SK-N-SH treated with all-trans-retinoic acid at 6 μM for 48 hours (cell line): ENCODE data around the gene CDHR3.

Experiments used
- ATAC-seq: fragments of 200-7000 bp; cut with Tn5 transposase; 3 replicates; pipeline ENCODE4 v1.9.1; 2020; ENCODE audit warnings: mild to moderate bottlenecking, moderate library complexity
- ARNTL ChIP-seq: fragments of 450-650 bp; formaldehyde crosslinking; IDR thresholded peaks from 2 replicates; pipeline ENCODE4 v1.5.0; 2020; ENCODE audit warnings: low read depth, mild to moderate bottlenecking, moderate library complexity, borderline replicate concordance
- BACH2 ChIP-seq: fragments of 250-450 bp; sonication (Bioruptor Pico); IDR thresholded peaks from 2 replicates; pipeline ENCODE4 v1.9.0; 2021; ENCODE audit warnings: mild to moderate bottlenecking, borderline replicate concordance
- GLIS3 ChIP-seq: fragments of 250-450 bp; sonication (Bioruptor Pico); IDR thresholded peaks from 2 replicates; pipeline ENCODE4 v1.5.0; 2020; ENCODE audit warnings: mild to moderate bottlenecking, moderate library complexity
- ISL1 ChIP-seq: fragments of 250-450 bp; sonication (Bioruptor Pico); IDR thresholded peaks from 2 replicates; pipeline ENCODE4 v2.1.2; 2022; ENCODE audit warnings: mild to moderate bottlenecking, moderate library complexity
- OSR1 ChIP-seq: fragments of 250-450 bp; sonication (Bioruptor Pico); IDR thresholded peaks from 2 replicates; pipeline ENCODE4 v1.8.0; 2022; ENCODE audit warnings: moderate library complexity, mild to moderate bottlenecking, inconsistent platforms
- PPARA ChIP-seq: fragments of 250-450 bp; sonication (Bioruptor Pico); IDR thresholded peaks from 2 replicates; pipeline ENCODE4 v1.5.0; 2020; ENCODE audit warnings: mild to moderate bottlenecking, borderline replicate concordance
- SNAI2 ChIP-seq: fragments of 250-450 bp; sonication (Bioruptor Pico); IDR thresholded peaks from 2 replicates; pipeline ENCODE4 v1.5.0; 2020; ENCODE audit warnings: mild to moderate bottlenecking, moderate library complexity
- TCF4 ChIP-seq: fragments of 250-450 bp; sonication (Bioruptor Pico); IDR thresholded peaks from 2 replicates; pipeline ENCODE4 v1.8.0; 2021; ENCODE audit warnings: mild to moderate bottlenecking, moderate library complexity, borderline replicate concordance
- TOX ChIP-seq: fragments of 250-450 bp; sonication (Bioruptor Pico); IDR thresholded peaks from 2 replicates; pipeline ENCODE4 v1.8.0; 2021; ENCODE audit warnings: mild to moderate bottlenecking, moderate library complexity, borderline replicate concordance
- ZC3H10 ChIP-seq: fragments of 250-450 bp; sonication (Bioruptor Pico); IDR thresholded peaks from 2 replicates; pipeline ENCODE4 v1.5.1; 2021; ENCODE audit warnings: mild to moderate bottlenecking, moderate library complexity
- ZFP3 ChIP-seq: fragments of 250-450 bp; sonication (Bioruptor Pico); IDR thresholded peaks from 2 replicates; pipeline ENCODE4 v1.5.0; 2020; ENCODE audit warnings: mild to moderate bottlenecking, moderate library complexity
- ZFP30 ChIP-seq: fragments of 450-650 bp; formaldehyde crosslinking; IDR thresholded peaks from 2 replicates; pipeline ENCODE4 v1.5.0; 2022; ENCODE audit warnings: mild to moderate bottlenecking, moderate library complexity
- ZNF70 ChIP-seq: fragments of 450-650 bp; formaldehyde crosslinking; IDR thresholded peaks from 2 replicates; pipeline ENCODE4 v1.5.0; 2020; ENCODE audit warnings: mild to moderate bottlenecking, moderate library complexity
- TF ChIP-seq, protein P1 (sequence below): fragments of 250-450 bp; sonication (Bioruptor Pico); IDR thresholded peaks from 2 replicates; pipeline ENCODE4 v1.8.0; 2021; ENCODE audit warnings: low read depth, mild to moderate bottlenecking, moderate library complexity, borderline replicate concordance
- TF ChIP-seq, protein P2 (sequence below): fragments of 250-450 bp; sonication (Bioruptor Pico); IDR thresholded peaks from 2 replicates; pipeline ENCODE4 v1.5.0; 2020; ENCODE audit warnings: mild to moderate bottlenecking, moderate library complexity
- TF ChIP-seq, protein P3 (sequence below): fragments of 250-450 bp; sonication (Bioruptor Pico); IDR thresholded peaks from 2 replicates; pipeline ENCODE4 v1.5.1; 2020; ENCODE audit warnings: low read depth, mild to moderate bottlenecking, moderate library complexity
- TF ChIP-seq, protein P4 (sequence below): fragments of 250-450 bp; sonication (Bioruptor Pico); IDR thresholded peaks from 2 replicates; pipeline ENCODE4 v1.8.0; 2020; ENCODE audit warnings: mild to moderate bottlenecking, moderate library complexity, borderline replicate concordance

CDHR3 gene

DNA sequence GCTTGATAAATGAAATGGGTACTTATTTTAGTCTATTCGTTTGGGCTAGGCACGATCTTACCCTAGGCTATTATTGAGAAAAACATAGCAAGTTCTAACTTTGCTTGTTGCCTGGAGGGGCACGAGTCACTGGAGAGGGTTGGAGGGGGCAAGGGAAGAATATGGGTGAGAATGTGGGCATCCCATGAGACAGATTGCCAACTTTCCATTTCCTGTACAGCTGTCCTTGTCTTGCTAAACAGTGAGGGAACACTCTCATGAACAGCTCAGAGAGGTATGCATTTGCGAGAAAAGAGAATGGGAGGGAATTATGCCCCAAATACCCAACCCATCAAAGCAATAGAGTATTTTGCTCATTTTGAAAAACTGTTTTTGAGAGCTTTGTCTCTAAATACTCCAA, 9.2 kb downstream of the CDHR3 start (continued):
- TF ChIP-seq, protein P1, sequence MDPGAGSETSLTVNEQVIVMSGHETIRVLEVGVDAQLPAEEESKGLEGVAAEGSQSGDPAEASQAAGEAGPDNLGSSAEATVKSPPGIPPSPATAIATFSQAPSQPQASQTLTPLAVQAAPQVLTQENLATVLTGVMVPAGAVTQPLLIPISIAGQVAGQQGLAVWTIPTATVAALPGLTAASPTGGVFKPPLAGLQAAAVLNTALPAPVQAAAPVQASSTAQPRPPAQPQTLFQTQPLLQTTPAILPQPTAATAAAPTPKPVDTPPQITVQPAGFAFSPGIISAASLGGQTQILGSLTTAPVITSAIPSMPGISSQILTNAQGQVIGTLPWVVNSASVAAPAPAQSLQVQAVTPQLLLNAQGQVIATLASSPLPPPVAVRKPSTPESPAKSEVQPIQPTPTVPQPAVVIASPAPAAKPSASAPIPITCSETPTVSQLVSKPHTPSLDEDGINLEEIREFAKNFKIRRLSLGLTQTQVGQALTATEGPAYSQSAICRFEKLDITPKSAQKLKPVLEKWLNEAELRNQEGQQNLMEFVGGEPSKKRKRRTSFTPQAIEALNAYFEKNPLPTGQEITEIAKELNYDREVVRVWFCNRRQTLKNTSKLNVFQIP (CRISPR knock-in tag), result no peak

DNA sequence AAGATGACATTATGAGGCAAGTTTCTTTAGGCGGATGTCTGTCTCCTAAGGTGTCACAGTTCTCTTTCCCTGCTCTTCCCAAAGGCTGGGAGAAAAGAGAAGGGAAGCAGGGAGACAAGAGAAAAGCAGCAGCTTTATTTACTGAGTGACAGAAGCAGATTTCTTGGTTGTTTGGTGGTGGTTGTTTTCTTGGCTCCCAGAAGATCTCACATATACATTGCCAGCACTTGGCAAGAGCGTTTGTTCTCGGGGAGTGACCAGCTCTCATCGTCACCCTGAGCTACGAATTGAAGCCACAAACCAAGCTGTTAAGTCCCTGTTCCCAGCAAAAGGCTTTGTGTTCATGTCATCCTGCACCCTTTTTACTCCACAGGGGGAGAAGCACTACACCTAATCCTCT, 11.4 kb downstream of the CDHR3 start:
- no peak for ATAC-seq
- TF ChIP-seq PPARA, result no peak
- TF ChIP-seq SNAI2 (CRISPR knock-in tag), result no peak
- no peak for TF ChIP-seq ZFP3 (CRISPR knock-in tag)
- TF ChIP-seq ARNTL (CRISPR knock-in tag), result no peak
- TF ChIP-seq TCF4, result no peak
- TF ChIP-seq TOX (CRISPR knock-in tag), result no peak
- TF ChIP-seq BACH2 (CRISPR knock-in tag), result no peak
- no peak for TF ChIP-seq ZNF70 (CRISPR knock-in tag)
- TF ChIP-seq ZFP30 (CRISPR knock-in tag), result no peak
- TF ChIP-seq, protein P2, sequence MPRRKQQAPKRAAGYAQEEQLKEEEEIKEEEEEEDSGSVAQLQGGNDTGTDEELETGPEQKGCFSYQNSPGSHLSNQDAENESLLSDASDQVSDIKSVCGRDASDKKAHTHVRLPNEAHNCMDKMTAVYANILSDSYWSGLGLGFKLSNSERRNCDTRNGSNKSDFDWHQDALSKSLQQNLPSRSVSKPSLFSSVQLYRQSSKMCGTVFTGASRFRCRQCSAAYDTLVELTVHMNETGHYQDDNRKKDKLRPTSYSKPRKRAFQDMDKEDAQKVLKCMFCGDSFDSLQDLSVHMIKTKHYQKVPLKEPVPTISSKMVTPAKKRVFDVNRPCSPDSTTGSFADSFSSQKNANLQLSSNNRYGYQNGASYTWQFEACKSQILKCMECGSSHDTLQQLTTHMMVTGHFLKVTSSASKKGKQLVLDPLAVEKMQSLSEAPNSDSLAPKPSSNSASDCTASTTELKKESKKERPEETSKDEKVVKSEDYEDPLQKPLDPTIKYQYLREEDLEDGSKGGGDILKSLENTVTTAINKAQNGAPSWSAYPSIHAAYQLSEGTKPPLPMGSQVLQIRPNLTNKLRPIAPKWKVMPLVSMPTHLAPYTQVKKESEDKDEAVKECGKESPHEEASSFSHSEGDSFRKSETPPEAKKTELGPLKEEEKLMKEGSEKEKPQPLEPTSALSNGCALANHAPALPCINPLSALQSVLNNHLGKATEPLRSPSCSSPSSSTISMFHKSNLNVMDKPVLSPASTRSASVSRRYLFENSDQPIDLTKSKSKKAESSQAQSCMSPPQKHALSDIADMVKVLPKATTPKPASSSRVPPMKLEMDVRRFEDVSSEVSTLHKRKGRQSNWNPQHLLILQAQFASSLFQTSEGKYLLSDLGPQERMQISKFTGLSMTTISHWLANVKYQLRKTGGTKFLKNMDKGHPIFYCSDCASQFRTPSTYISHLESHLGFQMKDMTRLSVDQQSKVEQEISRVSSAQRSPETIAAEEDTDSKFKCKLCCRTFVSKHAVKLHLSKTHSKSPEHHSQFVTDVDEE (CRISPR knock-in tag), result no peak
- TF ChIP-seq, protein P3, sequence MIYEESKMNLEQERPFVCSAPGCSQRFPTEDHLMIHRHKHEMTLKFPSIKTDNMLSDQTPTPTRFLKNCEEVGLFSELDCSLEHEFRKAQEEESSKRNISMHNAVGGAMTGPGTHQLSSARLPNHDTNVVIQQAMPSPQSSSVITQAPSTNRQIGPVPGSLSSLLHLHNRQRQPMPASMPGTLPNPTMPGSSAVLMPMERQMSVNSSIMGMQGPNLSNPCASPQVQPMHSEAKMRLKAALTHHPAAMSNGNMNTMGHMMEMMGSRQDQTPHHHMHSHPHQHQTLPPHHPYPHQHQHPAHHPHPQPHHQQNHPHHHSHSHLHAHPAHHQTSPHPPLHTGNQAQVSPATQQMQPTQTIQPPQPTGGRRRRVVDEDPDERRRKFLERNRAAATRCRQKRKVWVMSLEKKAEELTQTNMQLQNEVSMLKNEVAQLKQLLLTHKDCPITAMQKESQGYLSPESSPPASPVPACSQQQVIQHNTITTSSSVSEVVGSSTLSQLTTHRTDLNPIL (CRISPR knock-in tag), result no peak
- TF ChIP-seq GLIS3 (CRISPR knock-in tag), result no peak

DNA sequence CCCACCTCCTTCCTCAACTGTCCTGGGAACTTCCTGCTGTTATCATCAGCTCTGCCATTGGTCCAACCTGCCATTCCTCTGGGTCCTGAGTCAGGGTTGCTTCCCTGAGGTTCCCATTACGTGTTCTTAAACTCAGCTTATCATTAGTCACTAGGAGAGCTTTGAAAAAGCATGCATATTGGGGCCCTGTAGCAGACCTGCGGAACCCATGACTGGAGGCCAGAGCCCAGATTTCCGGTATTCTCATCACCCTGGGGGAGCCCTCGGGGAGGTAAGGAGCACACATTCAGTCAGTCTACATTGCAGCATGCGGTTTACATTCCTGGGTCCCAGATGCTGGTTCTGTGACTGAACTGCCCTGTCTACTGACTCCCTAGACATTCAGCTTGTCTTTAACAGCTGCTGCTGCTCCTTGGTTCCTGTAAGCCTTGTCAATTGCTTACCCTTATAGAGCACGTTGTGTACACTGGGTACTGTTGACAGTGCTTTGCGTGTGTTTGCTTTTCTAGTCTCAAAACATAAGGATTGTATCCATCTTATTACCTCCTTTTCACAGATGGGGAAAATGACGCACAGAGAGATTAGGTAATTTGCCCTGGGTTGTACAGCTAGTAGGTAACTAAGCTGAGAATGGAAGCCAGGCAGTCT, 12.8 kb downstream of the CDHR3 start:
- TF ChIP-seq, protein P1 (CRISPR knock-in tag), result no peak
- no peak for TF ChIP-seq PPARA
- TF ChIP-seq OSR1 (CRISPR knock-in tag), result no peak
- TF ChIP-seq, protein P4, sequence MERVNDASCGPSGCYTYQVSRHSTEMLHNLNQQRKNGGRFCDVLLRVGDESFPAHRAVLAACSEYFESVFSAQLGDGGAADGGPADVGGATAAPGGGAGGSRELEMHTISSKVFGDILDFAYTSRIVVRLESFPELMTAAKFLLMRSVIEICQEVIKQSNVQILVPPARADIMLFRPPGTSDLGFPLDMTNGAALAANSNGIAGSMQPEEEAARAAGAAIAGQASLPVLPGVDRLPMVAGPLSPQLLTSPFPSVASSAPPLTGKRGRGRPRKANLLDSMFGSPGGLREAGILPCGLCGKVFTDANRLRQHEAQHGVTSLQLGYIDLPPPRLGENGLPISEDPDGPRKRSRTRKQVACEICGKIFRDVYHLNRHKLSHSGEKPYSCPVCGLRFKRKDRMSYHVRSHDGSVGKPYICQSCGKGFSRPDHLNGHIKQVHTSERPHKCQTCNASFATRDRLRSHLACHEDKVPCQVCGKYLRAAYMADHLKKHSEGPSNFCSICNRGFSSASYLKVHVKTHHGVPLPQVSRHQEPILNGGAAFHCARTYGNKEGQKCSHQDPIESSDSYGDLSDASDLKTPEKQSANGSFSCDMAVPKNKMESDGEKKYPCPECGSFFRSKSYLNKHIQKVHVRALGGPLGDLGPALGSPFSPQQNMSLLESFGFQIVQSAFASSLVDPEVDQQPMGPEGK, result no peak
- TF ChIP-seq ARNTL (CRISPR knock-in tag), result no peak
- TF ChIP-seq ZC3H10 (CRISPR knock-in tag), result no peak
- TF ChIP-seq, protein P2 (CRISPR knock-in tag), result no peak
- no peak for TF ChIP-seq ISL1 (CRISPR knock-in tag)
- no peak for TF ChIP-seq TOX (CRISPR knock-in tag)
- no peak for ATAC-seq
